Skeletal muscle satellite cell (primary cell): ENCODE measurements around the gene RORB.
"Not testable (repeated sequence)": the region's sequence is repeated elsewhere in the genome, so short reads cannot be mapped to it uniquely, and the experiment has no call there.

ENCODE experiments used
- H3K27me3 ChIP-seq: 2 replicates; pipeline ENCODE4 v1.7.0; 2013; ENCODE audit warnings: low read length; ENCODE audit not compliant: control insufficient read depth, insufficient read depth
- H3K36me3 ChIP-seq: 2 replicates; pipeline ENCODE4 v1.7.0; 2013; ENCODE audit warnings: mild to moderate bottlenecking, control low read depth, low read length; ENCODE audit not compliant: insufficient read depth
- H3K4me1 ChIP-seq: 2 replicates; pipeline ENCODE4 v1.7.0; 2013; ENCODE audit warnings: low read length; ENCODE audit not compliant: control insufficient read depth, insufficient read depth
- H3K4me2 ChIP-seq: 2 replicates; pipeline ENCODE4 v1.7.0; 2013; ENCODE audit warnings: mild to moderate bottlenecking, low read length
- H3K4me3 ChIP-seq: 2 replicates; pipeline ENCODE4 v1.7.0; 2013; ENCODE audit warnings: low read length
- H3K9ac ChIP-seq: 2 replicates; pipeline ENCODE4 v1.7.0; 2013; ENCODE audit warnings: mild to moderate bottlenecking, low read depth, low read length, moderate library complexity
- H3K9me3 ChIP-seq: replicated peaks from 2 replicates; pipeline ENCODE4 v1.7.0; 2013; ENCODE audit warnings: mild to moderate bottlenecking, control low read depth, low read length

The RORB gene

GRCh38 chr9:74517188-74517587, 20.1 kb downstream of the RORB start:
- peaks cover 7% of the 10 kb centered on the region for H3K27me3 ChIP-seq
- no peaks in the 10 kb centered on the region for H3K4me1 ChIP-seq
- H3K36me3 ChIP-seq, result no peaks in the 10 kb centered on the region
- no peak overlapping the region for H3K4me2 ChIP-seq
- no peak overlapping the region for H3K9ac ChIP-seq
- no peak overlapping the region for H3K4me3 ChIP-seq
- H3K9me3 ChIP-seq, result no peaks in the 10 kb centered on the region

- no peaks in the 10 kb centered on the region for H3K27me3 ChIP-seq
- no peaks in the 10 kb centered on the region for H3K36me3 ChIP-seq
- H3K4me1 ChIP-seq, result no peaks in the 10 kb centered on the region
- no peak overlapping the region for H3K9ac ChIP-seq
- no peaks in the 10 kb centered on the region for H3K9me3 ChIP-seq
- no peak overlapping the region for H3K4me2 ChIP-seq
- H3K4me3 ChIP-seq, result no peak overlapping the region
Observed at GRCh38 chr9:74519419-74519818, 22.3 kb downstream of the RORB start.

GRCh38 chr9:74521009-74521408, 23.9 kb downstream of the RORB start:
- Histone ChIP-seq H3K4me2 (no peak overlapping the region), H3K4me3 (no peak overlapping the region), H3K9me3 (no peaks in the 10 kb centered on the region), H3K4me1 (no peaks in the 10 kb centered on the region), H3K27me3 (no peaks in the 10 kb centered on the region), H3K36me3 (no peaks in the 10 kb centered on the region), H3K9ac (no peak overlapping the region)

GRCh38 chr9:74524289-74524688, 27.2 kb downstream of the RORB start:
- H3K9me3 ChIP-seq, result no peaks in the 10 kb centered on the region
- H3K36me3 ChIP-seq, result no peaks in the 10 kb centered on the region
- H3K9ac ChIP-seq, result no peak overlapping the region
- H3K4me2 ChIP-seq, result no peak overlapping the region
- H3K4me3 ChIP-seq, result no peak overlapping the region
- H3K27me3 ChIP-seq, result no peaks in the 10 kb centered on the region
- no peaks in the 10 kb centered on the region for H3K4me1 ChIP-seq

GRCh38 chr9:74526215-74526614, 29.1 kb downstream of the RORB start:
- Histone ChIP-seq H3K4me3 (no peak overlapping the region), H3K4me2 (no peak overlapping the region), H3K9ac (no peak overlapping the region), H3K4me1 (no peaks in the 10 kb centered on the region), H3K36me3 (no peaks in the 10 kb centered on the region), H3K9me3 (no peaks in the 10 kb centered on the region), H3K27me3 (no peaks in the 10 kb centered on the region)

GRCh38 chr9:74527718-74528117, 30.6 kb downstream of the RORB start:
- H3K4me2 ChIP-seq, result no peak overlapping the region
- H3K27me3 ChIP-seq, result no peaks in the 10 kb centered on the region
- H3K9me3 ChIP-seq, result no peaks in the 10 kb centered on the region
- H3K36me3 ChIP-seq, result no peaks in the 10 kb centered on the region
- H3K4me3 ChIP-seq, result no peak overlapping the region
- no peak overlapping the region for H3K9ac ChIP-seq
- no peaks in the 10 kb centered on the region for H3K4me1 ChIP-seq

- no peak overlapping the region for H3K4me3 ChIP-seq
- H3K4me1 ChIP-seq, result no peaks in the 10 kb centered on the region
- H3K9me3 ChIP-seq, result no peaks in the 10 kb centered on the region
- H3K27me3 ChIP-seq, result no peaks in the 10 kb centered on the region
- no peak overlapping the region for H3K4me2 ChIP-seq
- no peak overlapping the region for H3K9ac ChIP-seq
- H3K36me3 ChIP-seq, result no peaks in the 10 kb centered on the region
Observed at GRCh38 chr9:74528207-74528606, 31.1 kb downstream of the RORB start.

GRCh38 chr9:74530458-74530857, 33.3 kb downstream of the RORB start:
- H3K4me3 ChIP-seq, H3K9me3 ChIP-seq, H3K9ac ChIP-seq, H3K27me3 ChIP-seq, H3K4me2 ChIP-seq, H3K36me3 ChIP-seq, H3K4me1 ChIP-seq: not testable (repeated sequence)

GRCh38 chr9:74533253-74533652, 36.1 kb downstream of the RORB start:
- no peaks in the 10 kb centered on the region for H3K36me3 ChIP-seq
- no peaks in the 10 kb centered on the region for H3K9me3 ChIP-seq
- H3K4me3 ChIP-seq, result no peak overlapping the region
- no peaks in the 10 kb centered on the region for H3K4me1 ChIP-seq
- no peaks in the 10 kb centered on the region for H3K27me3 ChIP-seq
- H3K4me2 ChIP-seq, result no peak overlapping the region
- no peak overlapping the region for H3K9ac ChIP-seq

GRCh38 chr9:74534841-74535240, 37.7 kb downstream of the RORB start:
- Histone ChIP-seq H3K4me1 (no peaks in the 10 kb centered on the region), H3K9ac (no peak overlapping the region), H3K4me3 (no peak overlapping the region), H3K4me2 (no peak overlapping the region), H3K36me3 (no peaks in the 10 kb centered on the region), H3K9me3 (no peaks in the 10 kb centered on the region), H3K27me3 (no peaks in the 10 kb centered on the region)

- Histone ChIP-seq H3K27me3 (no peaks in the 10 kb centered on the region), H3K9ac (no peak overlapping the region), H3K4me3 (no peak overlapping the region), H3K9me3 (no peaks in the 10 kb centered on the region), H3K36me3 (no peaks in the 10 kb centered on the region), H3K4me2 (no peak overlapping the region), H3K4me1 (no peaks in the 10 kb centered on the region)
Observed at GRCh38 chr9:74543145-74543544, 46.0 kb downstream of the RORB start.

- Histone ChIP-seq H3K4me1 (no peaks in the 10 kb centered on the region), H3K36me3 (no peaks in the 10 kb centered on the region), H3K9ac (no peak overlapping the region), H3K4me3 (no peak overlapping the region), H3K9me3 (no peaks in the 10 kb centered on the region), H3K4me2 (no peak overlapping the region), H3K27me3 (no peaks in the 10 kb centered on the region)
Observed at GRCh38 chr9:74551266-74551665, 54.1 kb downstream of the RORB start.
